ENCODE measurements around the gene COX7A2. TPM values are rescaled to one million over a fixed set of nuclear protein-coding genes. Genes with fewer than 3 reads are reported as not detected.
A peak's percentile ranks its signal among the peaks of the same experiment; 100 is the strongest.

Gene COX7A2
- total RNA-seq, 1 experiment from 2014 or later = 707 TPM

DNA sequence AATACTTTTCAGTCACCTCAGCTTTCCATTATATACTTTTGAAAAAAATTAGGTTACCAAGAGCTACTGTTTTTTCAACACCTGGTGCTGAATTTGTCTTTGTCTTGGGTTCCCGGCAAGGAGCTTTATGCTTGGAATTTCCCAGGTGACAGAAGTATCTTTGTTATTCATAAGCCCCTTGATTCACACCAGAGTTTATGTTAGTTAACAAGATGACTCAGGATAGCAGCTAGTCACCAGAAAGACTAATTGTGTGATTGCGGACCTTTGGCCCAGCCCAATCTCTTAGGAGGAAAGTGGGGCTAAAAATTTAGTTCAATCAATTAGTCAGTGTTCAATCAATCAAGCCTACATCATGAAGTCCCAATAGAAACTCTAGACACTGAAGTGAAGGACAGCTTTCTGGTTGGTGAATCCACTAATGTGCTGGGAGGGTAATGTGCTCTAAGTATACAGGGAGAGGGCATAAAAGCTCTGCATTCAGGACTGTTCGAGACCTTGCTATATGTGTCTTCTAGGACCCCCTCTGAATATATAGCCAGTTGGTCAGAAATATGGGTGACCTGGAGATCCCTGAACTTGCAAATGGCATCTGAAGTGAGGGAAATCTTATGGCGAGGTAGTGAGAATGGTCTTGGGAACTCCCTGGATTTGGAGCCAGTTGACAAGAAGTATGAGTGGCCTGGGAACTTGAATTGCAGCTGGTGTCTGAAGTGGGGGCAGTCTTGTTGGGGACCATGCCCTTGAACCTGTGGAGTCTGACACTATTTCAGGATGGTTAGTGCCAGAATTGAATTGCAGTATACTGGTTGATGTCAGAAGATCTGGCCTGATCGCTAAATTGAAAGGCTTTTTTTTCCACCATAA, 24.8 kb upstream of the COX7A2 start:
- CTCF ChIA-PET = interaction anchor here (1.1 to 1.7 kb wide), 2 partner anchors 259 to 278 kb away, joined by 3 to 7 read pairs; no protein-coding TSS in a partner anchor
- peak; percentile 73 for ATAC-seq
- Histone ChIP-seq H3K4me3 (ENCODE audit: low read depth in 2 of 2, low read length in 2 of 2) (no peak overlapping the region), H3K27me3 (ENCODE audit: control insufficient read depth, insufficient read depth, low read length) (no peaks in the 10 kb centered on the region), H3K9me3 (ENCODE audit: control insufficient read depth, insufficient read depth, low read depth, low read length) (peaks cover 5% of the 10 kb centered on the region; the same call in 1 of the 2 replicates), H3K27ac (ENCODE audit: low read length) (no peak overlapping the region; the same call in 1 of the 2 replicates), H3K4me1 (ENCODE audit: control insufficient read depth, insufficient read depth, low read length) (peaks cover 13% of the 10 kb centered on the region; the same call in 1 of the 2 replicates), H3K36me3 (ENCODE audit: control insufficient read depth, insufficient read depth, low read length) (no peaks in the 10 kb centered on the region)
- intact Hi-C loops (cut with micrococcal nuclease; ENCODE audit: unreplicated experiment) (no loop called here), in situ Hi-C loops (cut with HindIII; ENCODE audit: low pct_unique_long_range_greater_than_20kb, low sequenced_read_pairs) (no loop called here)
- BruUV-seq (replicated peaks) = no TSS peak
- DNase-seq (ENCODE audit: low read depth, low spot score) = no peak
- POLR2A ChIA-PET = no interaction called here
- TF ChIP-seq, protein P1, sequence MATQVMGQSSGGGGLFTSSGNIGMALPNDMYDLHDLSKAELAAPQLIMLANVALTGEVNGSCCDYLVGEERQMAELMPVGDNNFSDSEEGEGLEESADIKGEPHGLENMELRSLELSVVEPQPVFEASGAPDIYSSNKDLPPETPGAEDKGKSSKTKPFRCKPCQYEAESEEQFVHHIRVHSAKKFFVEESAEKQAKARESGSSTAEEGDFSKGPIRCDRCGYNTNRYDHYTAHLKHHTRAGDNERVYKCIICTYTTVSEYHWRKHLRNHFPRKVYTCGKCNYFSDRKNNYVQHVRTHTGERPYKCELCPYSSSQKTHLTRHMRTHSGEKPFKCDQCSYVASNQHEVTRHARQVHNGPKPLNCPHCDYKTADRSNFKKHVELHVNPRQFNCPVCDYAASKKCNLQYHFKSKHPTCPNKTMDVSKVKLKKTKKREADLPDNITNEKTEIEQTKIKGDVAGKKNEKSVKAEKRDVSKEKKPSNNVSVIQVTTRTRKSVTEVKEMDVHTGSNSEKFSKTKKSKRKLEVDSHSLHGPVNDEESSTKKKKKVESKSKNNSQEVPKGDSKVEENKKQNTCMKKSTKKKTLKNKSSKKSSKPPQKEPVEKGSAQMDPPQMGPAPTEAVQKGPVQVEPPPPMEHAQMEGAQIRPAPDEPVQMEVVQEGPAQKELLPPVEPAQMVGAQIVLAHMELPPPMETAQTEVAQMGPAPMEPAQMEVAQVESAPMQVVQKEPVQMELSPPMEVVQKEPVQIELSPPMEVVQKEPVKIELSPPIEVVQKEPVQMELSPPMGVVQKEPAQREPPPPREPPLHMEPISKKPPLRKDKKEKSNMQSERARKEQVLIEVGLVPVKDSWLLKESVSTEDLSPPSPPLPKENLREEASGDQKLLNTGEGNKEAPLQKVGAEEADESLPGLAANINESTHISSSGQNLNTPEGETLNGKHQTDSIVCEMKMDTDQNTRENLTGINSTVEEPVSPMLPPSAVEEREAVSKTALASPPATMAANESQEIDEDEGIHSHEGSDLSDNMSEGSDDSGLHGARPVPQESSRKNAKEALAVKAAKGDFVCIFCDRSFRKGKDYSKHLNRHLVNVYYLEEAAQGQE (IDR thresholded peaks at IDR 0.05; ENCODE audit: insufficient read depth in 1 of 2, low read depth in 2 of 2, low read length in 1 of 2) = no peak
- TF ChIP-seq SIN3A (IDR thresholded peaks at IDR 0.05; ENCODE audit: borderline replicate concordance, insufficient read depth, low read depth, low read length) = no peak
- TF ChIP-seq POLR2AphosphoS5 (IDR thresholded peaks at IDR 0.05; ENCODE audit: low read depth, low read length) = no peak
- TF ChIP-seq, protein P2, sequence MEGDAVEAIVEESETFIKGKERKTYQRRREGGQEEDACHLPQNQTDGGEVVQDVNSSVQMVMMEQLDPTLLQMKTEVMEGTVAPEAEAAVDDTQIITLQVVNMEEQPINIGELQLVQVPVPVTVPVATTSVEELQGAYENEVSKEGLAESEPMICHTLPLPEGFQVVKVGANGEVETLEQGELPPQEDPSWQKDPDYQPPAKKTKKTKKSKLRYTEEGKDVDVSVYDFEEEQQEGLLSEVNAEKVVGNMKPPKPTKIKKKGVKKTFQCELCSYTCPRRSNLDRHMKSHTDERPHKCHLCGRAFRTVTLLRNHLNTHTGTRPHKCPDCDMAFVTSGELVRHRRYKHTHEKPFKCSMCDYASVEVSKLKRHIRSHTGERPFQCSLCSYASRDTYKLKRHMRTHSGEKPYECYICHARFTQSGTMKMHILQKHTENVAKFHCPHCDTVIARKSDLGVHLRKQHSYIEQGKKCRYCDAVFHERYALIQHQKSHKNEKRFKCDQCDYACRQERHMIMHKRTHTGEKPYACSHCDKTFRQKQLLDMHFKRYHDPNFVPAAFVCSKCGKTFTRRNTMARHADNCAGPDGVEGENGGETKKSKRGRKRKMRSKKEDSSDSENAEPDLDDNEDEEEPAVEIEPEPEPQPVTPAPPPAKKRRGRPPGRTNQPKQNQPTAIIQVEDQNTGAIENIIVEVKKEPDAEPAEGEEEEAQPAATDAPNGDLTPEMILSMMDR (IDR thresholded peaks at IDR 0.05) = no peak
- TF ChIP-seq TCF7L2 (IDR thresholded peaks at IDR 0.05; ENCODE audit: low read depth, low read length) = no peak

DNA sequence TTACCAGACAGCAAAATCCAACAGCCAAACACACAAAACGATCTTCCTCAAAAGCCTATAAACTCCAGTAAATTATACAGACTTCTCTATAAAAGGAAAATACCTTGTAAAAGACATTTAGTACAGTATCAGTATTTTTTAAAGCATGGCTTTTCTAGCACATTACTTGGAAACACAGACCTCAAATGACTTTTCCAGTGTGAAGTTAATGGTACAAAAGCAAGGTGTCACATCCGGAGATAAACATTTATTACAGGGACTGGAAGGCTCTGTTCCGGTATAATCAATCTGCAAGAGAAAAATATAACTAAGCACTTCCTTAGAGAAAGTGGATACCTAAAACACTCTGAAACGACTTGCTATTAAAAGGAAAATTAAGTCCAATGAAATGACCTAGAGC, 23.9 kb upstream of the COX7A2 start:
- no TSS peak for BruUV-seq (replicated peaks)
- ATAC-seq (no peak), DNase-seq (ENCODE audit: low read depth, low spot score) (no peak)
- no peaks in the 10 kb centered on the region for H3K9me3 ChIP-seq (ENCODE audit: control insufficient read depth, insufficient read depth, low read depth, low read length)
- in situ Hi-C loops (cut with HindIII; ENCODE audit: low pct_unique_long_range_greater_than_20kb, low sequenced_read_pairs) = no loop called here
- H3K27ac ChIP-seq (ENCODE audit: low read length) = peak overlapping the region; percentile 21; the same call in 1 of the 2 replicates
- H3K27me3 ChIP-seq (ENCODE audit: control insufficient read depth, insufficient read depth, low read length) = no peaks in the 10 kb centered on the region
- POLR2A ChIA-PET = no interaction called here
- no peaks in the 10 kb centered on the region; the same call in 1 of the 2 replicates for H3K36me3 ChIP-seq (ENCODE audit: control insufficient read depth, insufficient read depth, low read length)
- CTCF ChIA-PET = interaction anchor here (1.0 to 1.7 kb wide), 3 partner anchors 12 to 279 kb away, joined by 3 to 7 read pairs (median 4); no protein-coding TSS in a partner anchor
- intact Hi-C loops (cut with micrococcal nuclease; ENCODE audit: unreplicated experiment) = no loop called here
- no peak overlapping the region for H3K4me3 ChIP-seq (ENCODE audit: low read depth in 2 of 2, low read length in 2 of 2)
- H3K4me1 ChIP-seq (ENCODE audit: control insufficient read depth, insufficient read depth, low read length) = peaks cover 13% of the 10 kb centered on the region; the same call in 1 of the 2 replicates
- TF ChIP-seq SIN3A (IDR thresholded peaks at IDR 0.05; ENCODE audit: borderline replicate concordance, insufficient read depth, low read depth, low read length) (no peak), TCF7L2 (IDR thresholded peaks at IDR 0.05; ENCODE audit: low read depth, low read length) (no peak), POLR2AphosphoS5 (IDR thresholded peaks at IDR 0.05; ENCODE audit: low read depth, low read length) (no peak)
- TF ChIP-seq, protein P1 (IDR thresholded peaks at IDR 0.05; ENCODE audit: insufficient read depth in 1 of 2, low read depth in 2 of 2, low read length in 1 of 2) = no peak
- TF ChIP-seq, protein P2 (IDR thresholded peaks at IDR 0.05) = no peak
